ENCODE data around the gene CSPG4. TPM values are rescaled to one million over a fixed set of nuclear protein-coding genes. Genes with fewer than 3 reads are reported as not detected.

The CSPG4 gene
- total and polyA plus RNA-seq, 2 of the 8 experiments (the other 6 are each of a cell fraction or from before 2014, with no cell fraction given): 1.4 to 3.0 TPM

GRCh38 chr15:75723847-75724660 lies 11.4 kb upstream of the CSPG4 start:
- Histone ChIP-seq H2BK120ac (replicated peaks; ENCODE audit: low read depth, low read length) (no peak overlapping the region), H2BK20ac (ENCODE audit: low read length) (no peak overlapping the region), H2BK12ac (ENCODE audit: low read depth, low read length) (no peak overlapping the region), H3K36me3 (ENCODE audit: control insufficient read depth in 2 of 4, insufficient read depth in 4 of 4, low read length in 3 of 4) (no peaks in the 10 kb centered on the region), H3K4me3 (ENCODE audit: extremely low read depth in 1 of 4, insufficient read depth in 2 of 4, low read depth in 3 of 4, low read length in 4 of 4) (no peak overlapping the region), H3K4me1 (replicated peaks in 1 of 4; ENCODE audit: control insufficient read depth in 3 of 4, insufficient read depth in 4 of 4, low read length in 3 of 4) (no peaks in the 10 kb centered on the region; a peak in 1 of 7 replicates), H3K79me1 (ENCODE audit: low read depth, low read length) (no peaks in the 10 kb centered on the region; the same call in 1 of the 2 replicates), H3K27ac (ENCODE audit: low read depth, low read length) (no peak overlapping the region), H3K79me2 (ENCODE audit: control insufficient read depth in 1 of 2, insufficient read depth in 2 of 2, low read length in 2 of 2) (no peaks in the 10 kb centered on the region), H3K14ac (ENCODE audit: insufficient read length) (no peak overlapping the region), H4K8ac (ENCODE audit: extremely low read depth, insufficient read depth, low read length) (no peak overlapping the region; the same call in 1 of the 2 replicates), H3K9me3 (ENCODE audit: insufficient read depth in 2 of 2, low read depth in 1 of 2, low read length in 1 of 2) (no peaks in the 10 kb centered on the region), H3K27me3 (replicated peaks in 1 of 4; ENCODE audit: control insufficient read depth in 3 of 4, extremely low read depth in 1 of 4, insufficient read depth in 3 of 4, low read length in 3 of 4) (no peaks in the 10 kb centered on the region; a peak in 3 of 7 replicates), H3K9ac (replicated peaks in 1 of 4; ENCODE audit: extremely low read depth in 1 of 4, low read depth in 3 of 4, low read length in 3 of 4) (no peak overlapping the region; a peak in 1 of 7 replicates), H2BK15ac (ENCODE audit: low read length) (no peak overlapping the region), H4K5ac (ENCODE audit: insufficient read length, low read depth, low read length) (no peak overlapping the region), H3K4ac (replicated peaks; ENCODE audit: insufficient read length, low read depth, low read length) (no peak overlapping the region), H3K23ac (ENCODE audit: insufficient read length) (no peak overlapping the region), H2AFZ (ENCODE audit: low read length) (no peak overlapping the region), H3K18ac (ENCODE audit: extremely low read depth, low read length) (no peak overlapping the region), H4K91ac (replicated peaks; ENCODE audit: insufficient read length, low read length) (no peak overlapping the region), H4K20me1 (replicated peaks in 1 of 2; ENCODE audit: control insufficient read depth in 1 of 2, insufficient read depth in 2 of 2, low read length in 2 of 2) (peaks cover 0 to 2% of the 10 kb centered on the region in 2 experiments), H3K56ac (replicated peaks; ENCODE audit: insufficient read length, low read depth, low read length) (no peak overlapping the region), H3K4me2 (ENCODE audit: insufficient read depth in 1 of 2, low read depth in 2 of 2, low read length in 2 of 2) (no peak overlapping the region), H2AK5ac (ENCODE audit: low read depth, low read length) (no peak overlapping the region), H2BK5ac (ENCODE audit: low read depth, low read length) (no peak overlapping the region), H3K23me2 (ENCODE audit: low read depth, low read length) (no peaks in the 10 kb centered on the region)
- no peak for DNase-seq (ENCODE audit: low read depth in 1 of 2, low spot score in 2 of 2)
- ChIA-PET CTCF (ENCODE audit: partially characterized antibody) (interaction anchor here (0.5 to 15.3 kb wide), 10 partner anchors 8 to 126 kb away, joined by 3 to 224 read pairs (median 4); partner anchors contain the start of gene CSPG4), POLR2A (ENCODE audit: partially characterized antibody) (interaction anchor here (1.1 to 1.3 kb wide), 2 partner anchors 18 kb away, joined by 5 to 7 read pairs; no protein-coding TSS in a partner anchor)
- FAIRE-seq: no peak
- WGBS, 2 experiments (ENCODE audit: extremely low coverage in 1 of 2, insufficient coverage in 1 of 2, insufficient read length in 1 of 2, insufficient replicate concordance in 2 of 2, low coverage in 1 of 2, low lambda C conversion rate in 2 of 2, missing lambda C conversion rate in 1 of 2): 85% methylated on average over 9 of the region's 9 CpGs; no CpG with 5 or more reads in 1 of the 2 experiments
- no peak for TF ChIP-seq KDM1A (IDR thresholded peaks at IDR 0.05; ENCODE audit: borderline replicate concordance, low read length)
- no peak for TF ChIP-seq TBP (IDR thresholded peaks at IDR 0.05; ENCODE audit: low read depth, low read length)

Measured in H1 (cell line).